Measurements from ENCODE around the gene FAM50B.

- TF ChIP-seq RFX5 (IDR thresholded peaks at IDR 0.05; ENCODE audit: low read depth, low read length) (no peak), RAD21 (IDR thresholded peaks at IDR 0.05; ENCODE audit: low read length) (no peak), BHLHE40 (IDR thresholded peaks at IDR 0.05; ENCODE audit: low read depth, low read length) (no peak)
- TF ChIP-seq, protein P1, sequence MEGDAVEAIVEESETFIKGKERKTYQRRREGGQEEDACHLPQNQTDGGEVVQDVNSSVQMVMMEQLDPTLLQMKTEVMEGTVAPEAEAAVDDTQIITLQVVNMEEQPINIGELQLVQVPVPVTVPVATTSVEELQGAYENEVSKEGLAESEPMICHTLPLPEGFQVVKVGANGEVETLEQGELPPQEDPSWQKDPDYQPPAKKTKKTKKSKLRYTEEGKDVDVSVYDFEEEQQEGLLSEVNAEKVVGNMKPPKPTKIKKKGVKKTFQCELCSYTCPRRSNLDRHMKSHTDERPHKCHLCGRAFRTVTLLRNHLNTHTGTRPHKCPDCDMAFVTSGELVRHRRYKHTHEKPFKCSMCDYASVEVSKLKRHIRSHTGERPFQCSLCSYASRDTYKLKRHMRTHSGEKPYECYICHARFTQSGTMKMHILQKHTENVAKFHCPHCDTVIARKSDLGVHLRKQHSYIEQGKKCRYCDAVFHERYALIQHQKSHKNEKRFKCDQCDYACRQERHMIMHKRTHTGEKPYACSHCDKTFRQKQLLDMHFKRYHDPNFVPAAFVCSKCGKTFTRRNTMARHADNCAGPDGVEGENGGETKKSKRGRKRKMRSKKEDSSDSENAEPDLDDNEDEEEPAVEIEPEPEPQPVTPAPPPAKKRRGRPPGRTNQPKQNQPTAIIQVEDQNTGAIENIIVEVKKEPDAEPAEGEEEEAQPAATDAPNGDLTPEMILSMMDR (conservative IDR thresholded peaks at IDR 0.05; ENCODE audit: low read depth, low read length) = no peak
Observed at GRCh38 chr6:3876101-3876500, 26.9 kb downstream of the FAM50B start.

Measured in IMR-90 (cell line).